ENCODE results near the gene SKP1. TPM values are rescaled to one million over a fixed set of nuclear protein-coding genes. Genes with fewer than 3 reads are reported as not detected.

The SKP1 gene
- total RNA-seq, 1 donor from 2014 or later, result 147 TPM

GRCh38 chr5:134131578-134132350 lies 45.0 kb downstream of the SKP1 start:
- H3K27ac ChIP-seq, result no peak overlapping the region
- no peak for DNase-seq (ENCODE audit: extremely low spot score in 2 of 2)

GRCh38 chr5:134131165-134131564 lies 45.6 kb downstream of the SKP1 start:
- H3K4me3 ChIP-seq, result no peak overlapping the region
- H3K27ac ChIP-seq, result no peak overlapping the region
- H3K4me1 ChIP-seq, result peaks cover 15% of the 10 kb centered on the region
- peaks cover 0 to 14% of the 10 kb centered on the region in 2 donors for H3K36me3 ChIP-seq
- no peaks in the 10 kb centered on the region for H3K9me3 ChIP-seq
- intact Hi-C loops (cut with DNase I), result no loop called here
- no peak for TF ChIP-seq POLR2A (IDR thresholded peaks at IDR 0.05)
- no peak for TF ChIP-seq CTCF (IDR thresholded peaks at IDR 0.05)
- TF ChIP-seq POLR2AphosphoS5 (IDR thresholded peaks at IDR 0.05; ENCODE audit: insufficient read depth in 1 of 2, low read depth in 1 of 2), result no peak
- H3K27me3 ChIP-seq, result no peaks in the 10 kb centered on the region
- DNase-seq (ENCODE audit: extremely low spot score in 2 of 2), result no peak

More at GRCh38 chr5:134131578-134132350, 45.0 kb downstream of the SKP1 start:
- H3K9me3 ChIP-seq, result no peaks in the 10 kb centered on the region
- intact Hi-C loops (cut with DNase I), result no loop called here
- peaks cover 18% of the 10 kb centered on the region for H3K4me1 ChIP-seq
- H3K4me3 ChIP-seq, result no peak overlapping the region
- TF ChIP-seq POLR2AphosphoS5 (IDR thresholded peaks at IDR 0.05; ENCODE audit: insufficient read depth in 1 of 2, low read depth in 1 of 2) (no peak), POLR2A (IDR thresholded peaks at IDR 0.05) (no peak), CTCF (IDR thresholded peaks at IDR 0.05) (no peak)
- H3K36me3 ChIP-seq, result peaks cover 0 to 20% of the 10 kb centered on the region in 2 donors
- no peaks in the 10 kb centered on the region for H3K27me3 ChIP-seq

GRCh38 chr5:134130239-134130945 lies 46.4 kb downstream of the SKP1 start:
- no peak for DNase-seq (ENCODE audit: extremely low spot score in 2 of 2)
- Histone ChIP-seq H3K4me3 (no peak overlapping the region), H3K27me3 (no peaks in the 10 kb centered on the region), H3K27ac (no peak overlapping the region), H3K4me1 (peaks cover 21% of the 10 kb centered on the region), H3K9me3 (no peaks in the 10 kb centered on the region), H3K36me3 (peaks cover 0 to 7% of the 10 kb centered on the region in 2 donors)
- TF ChIP-seq POLR2A (IDR thresholded peaks at IDR 0.05) (no peak), CTCF (IDR thresholded peaks at IDR 0.05) (no peak), POLR2AphosphoS5 (IDR thresholded peaks at IDR 0.05; ENCODE audit: insufficient read depth in 1 of 2, low read depth in 1 of 2) (no peak)
- intact Hi-C loops (cut with DNase I), result no loop called here

- Histone ChIP-seq H3K36me3 (no peaks in the 10 kb centered on the region), H3K9me3 (no peaks in the 10 kb centered on the region), H3K4me3 (no peak overlapping the region), H3K27ac (no peak overlapping the region), H3K4me1 (peaks cover 29% of the 10 kb centered on the region), H3K27me3 (no peaks in the 10 kb centered on the region)
- intact Hi-C loops (cut with DNase I), result no loop called here
- no peak for TF ChIP-seq POLR2A (IDR thresholded peaks at IDR 0.05)
- TF ChIP-seq POLR2AphosphoS5 (IDR thresholded peaks at IDR 0.05; ENCODE audit: insufficient read depth in 1 of 2, low read depth in 1 of 2), result no peak
- no peak for TF ChIP-seq CTCF (IDR thresholded peaks at IDR 0.05)
- no peak for DNase-seq (ENCODE audit: extremely low spot score in 2 of 2)
These were observed 47.1 kb downstream of the SKP1 start for GRCh38 chr5:134129411-134130238.
